M059J (cell line): ENCODE data around the gene IL15. TPM values are rescaled to one million over a fixed set of nuclear protein-coding genes. Genes with fewer than 3 reads are reported as not detected.

Source experiments
- DNase-seq: peaks from one replicate; pipeline ENCODE4 v3.0.0-alpha.2; 2012; ENCODE audit warnings: low read depth
- total RNA-seq: library from RNA; depleted of rRNA; stranded (reverse); fragments of >200 nt; shearing (Covaris generic); gene quantifications from 2 replicates; pipeline ENCODE4 v1.2.3, GENCODE V29; 2014

The IL15 gene
- total RNA-seq, 1 experiment from 2014 or later, result 8.1 TPM

DNA sequence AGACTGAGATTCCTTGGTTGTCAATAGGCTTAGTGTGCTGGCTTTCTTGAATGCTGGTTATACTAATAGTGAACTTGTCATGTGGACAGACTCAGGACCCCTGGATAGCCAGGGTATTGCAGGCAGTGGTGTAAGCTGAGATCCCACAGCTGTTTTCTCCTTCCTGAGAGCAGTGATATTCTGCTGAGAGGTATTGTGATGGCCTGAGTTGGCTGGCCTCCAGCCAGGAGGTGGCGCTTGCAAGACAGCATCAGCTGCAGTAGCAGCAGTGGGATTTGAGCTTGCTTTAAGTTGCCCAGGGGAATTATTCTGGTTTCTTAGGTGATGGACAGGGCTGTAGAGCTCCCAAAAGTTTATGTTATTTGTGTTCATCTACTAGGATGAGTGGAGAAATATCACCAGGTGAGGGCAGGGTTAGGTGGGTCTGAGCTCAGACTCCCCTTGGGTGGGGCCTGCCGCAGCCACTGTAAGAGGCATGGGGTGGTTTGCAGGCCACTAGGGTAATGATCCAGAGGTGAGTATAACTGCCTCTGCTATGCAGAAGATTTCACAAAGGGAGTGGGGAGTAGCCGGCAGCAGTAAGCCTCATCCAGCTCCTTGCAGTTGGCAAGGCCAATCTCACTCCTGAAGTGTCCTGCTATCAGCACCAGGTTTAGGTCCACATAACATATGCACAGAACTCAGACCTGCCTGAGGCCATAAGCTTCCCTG lies 66.2 kb downstream of the IL15 start:
- peak; percentile 19 for DNase-seq

DNA sequence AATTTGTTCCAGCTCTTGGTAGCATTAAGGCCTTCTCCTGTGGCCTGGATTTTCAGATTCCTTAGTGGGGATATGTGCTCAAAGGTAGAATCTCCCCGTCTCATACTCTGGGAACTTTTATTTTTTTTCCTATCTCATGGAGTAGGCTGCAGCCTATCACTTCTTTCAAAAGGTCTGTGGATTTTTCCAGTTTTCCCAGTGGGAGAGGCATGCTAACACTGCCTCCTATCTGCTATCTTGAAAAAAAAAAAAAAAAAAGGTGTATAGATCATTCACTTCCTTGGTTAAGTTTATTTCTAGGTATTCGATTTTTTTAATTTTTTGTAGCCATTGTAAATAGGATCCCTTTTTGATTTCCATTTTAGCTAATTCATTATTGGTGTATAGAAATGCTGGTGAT lies 67.1 kb downstream of the IL15 start:
- DNase-seq, result no peak

- DNase-seq, result no peak
These were observed 68.8 kb downstream of the IL15 start for GRCh38 chr4:141705048-141705746.

- peak; percentile 17 for DNase-seq
These were observed 69.5 kb downstream of the IL15 start for GRCh38 chr4:141705747-141706377.

GRCh38 chr4:141706445-141706844 lies 70.1 kb downstream of the IL15 start:
- DNase-seq, result no peak

GRCh38 chr4:141711211-141711610 lies 74.8 kb downstream of the IL15 start:
- DNase-seq, result peak; percentile 7

DNA sequence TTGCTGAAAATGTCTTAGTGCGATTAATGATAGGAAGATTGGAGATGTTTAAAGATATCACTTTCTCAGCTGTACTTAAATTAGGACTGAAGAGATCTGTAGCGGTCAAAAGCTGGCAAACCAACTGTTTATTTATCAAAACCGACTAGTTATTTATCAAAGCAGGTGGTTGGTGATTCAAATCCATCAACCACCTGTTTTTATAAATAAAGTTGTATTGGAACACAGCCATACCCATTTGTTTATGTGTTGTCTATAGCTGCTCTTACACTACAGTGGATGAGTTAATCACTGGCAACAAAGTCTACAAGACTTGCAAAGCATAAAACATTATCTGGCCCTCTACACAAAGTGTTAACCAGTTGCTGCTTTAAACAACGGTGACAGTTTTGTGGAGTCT lies 76.8 kb downstream of the IL15 start:
- peak; percentile 75 for DNase-seq

DNA sequence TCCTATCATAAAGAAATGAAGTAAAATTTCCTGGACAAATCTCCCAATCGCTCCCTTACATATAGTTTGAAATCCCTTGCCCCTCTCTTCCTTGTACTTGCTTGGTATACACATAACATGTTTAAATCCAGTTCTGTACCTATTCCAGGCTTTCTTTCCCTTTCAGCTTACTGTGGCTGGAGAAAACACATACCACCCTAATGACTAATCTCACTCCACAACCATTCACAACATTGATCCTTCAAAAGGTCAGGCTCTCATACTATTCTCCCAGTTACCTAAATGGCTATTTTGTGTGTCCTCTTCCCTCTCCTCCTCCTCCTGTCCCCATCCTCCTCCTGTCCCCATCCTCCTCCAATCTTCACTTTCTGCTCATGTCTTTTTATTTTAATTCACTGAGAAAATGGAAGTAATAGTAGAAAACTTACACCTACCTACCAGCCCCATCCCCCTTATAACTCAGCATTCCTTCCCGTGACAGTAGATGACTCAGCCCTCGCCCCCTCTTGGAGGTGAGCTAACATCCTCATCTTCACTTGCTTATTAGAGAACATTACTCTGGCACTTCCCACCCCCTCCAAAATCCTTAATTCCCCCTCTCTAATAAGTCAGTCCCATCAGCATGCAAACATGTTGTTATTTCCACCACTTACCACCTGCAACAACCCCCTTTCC lies 77.5 kb downstream of the IL15 start:
- peak; percentile 76 for DNase-seq

DNA sequence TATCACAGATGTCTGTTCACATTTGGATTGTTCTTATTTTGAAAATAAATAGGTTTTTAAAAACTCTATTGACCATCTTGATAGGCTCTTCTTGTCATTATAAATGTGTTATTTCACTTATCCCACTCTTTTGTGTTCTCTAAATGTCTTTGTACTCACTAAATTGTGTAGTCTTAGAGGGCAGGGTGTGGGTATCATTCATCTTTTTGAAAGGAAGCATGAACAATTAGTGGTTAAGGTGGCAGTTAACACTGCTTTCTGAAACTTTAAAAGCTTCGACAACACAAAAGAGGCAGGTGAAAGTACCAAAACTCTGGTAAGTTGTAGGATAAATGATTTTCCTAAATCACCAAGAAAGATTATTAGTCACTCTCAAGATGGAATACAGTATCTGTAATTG lies 83.2 kb downstream of the IL15 start:
- DNase-seq, result no peak

- DNase-seq, result no peak
These were observed 84.8 kb downstream of the IL15 start for GRCh38 chr4:141721174-141721573.

DNA sequence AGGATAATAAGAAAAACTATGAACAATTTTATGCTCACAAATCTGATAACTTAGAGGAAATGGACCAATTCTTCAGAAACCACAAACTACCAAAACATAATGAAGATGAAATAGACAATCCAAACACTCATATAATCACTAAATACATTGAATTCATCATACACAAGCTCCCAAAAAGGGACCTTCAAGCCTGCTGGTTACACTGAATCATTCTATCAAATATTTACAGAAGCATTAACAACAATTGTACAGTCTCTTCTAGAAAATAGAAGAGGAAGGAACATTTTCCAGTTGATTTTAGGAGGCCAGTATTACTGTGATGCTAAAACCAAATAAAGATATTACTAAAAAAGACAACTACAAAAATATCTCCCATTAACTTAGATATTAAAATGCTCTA lies 88.3 kb downstream of the IL15 start:
- no peak for DNase-seq

DNA sequence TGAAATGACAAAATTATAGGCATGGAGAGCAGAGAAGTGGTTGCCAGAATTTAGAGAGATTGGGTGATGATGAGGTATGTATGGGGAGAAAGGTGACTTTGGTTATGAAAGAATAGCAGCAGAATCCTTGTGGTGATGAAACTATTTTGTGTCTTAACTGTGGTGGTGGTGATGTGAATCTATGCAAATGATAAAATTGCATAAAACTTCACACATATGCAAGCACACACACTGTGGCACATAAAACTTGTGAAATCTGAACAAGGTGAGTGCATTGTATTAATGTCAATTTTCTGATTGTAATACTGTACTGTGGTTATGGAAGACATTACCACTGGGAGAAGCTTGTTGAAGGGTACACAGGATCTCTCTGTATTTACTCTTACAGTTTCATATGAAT lies 91.0 kb downstream of the IL15 start:
- DNase-seq, result no peak

DNA sequence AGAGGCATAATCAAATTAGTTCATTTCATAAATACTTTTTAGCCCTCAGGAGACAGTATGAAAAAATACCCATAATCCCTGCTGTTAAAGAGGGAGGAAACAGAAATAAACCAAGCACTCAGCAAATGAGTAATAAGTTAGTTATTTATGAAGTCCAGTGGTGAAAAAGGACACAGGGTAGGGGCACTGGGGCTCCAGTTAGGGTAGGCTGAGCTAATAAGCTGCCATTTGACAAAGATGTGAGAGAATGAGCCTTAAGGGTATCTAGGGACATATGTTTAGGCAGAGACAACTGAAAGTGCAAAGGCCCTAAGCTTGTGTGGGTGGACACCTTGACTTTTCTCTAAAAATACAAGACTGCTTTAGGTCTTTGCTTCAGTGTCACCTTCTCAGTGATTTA lies 94.4 kb downstream of the IL15 start:
- peak; percentile 35 for DNase-seq

DNA sequence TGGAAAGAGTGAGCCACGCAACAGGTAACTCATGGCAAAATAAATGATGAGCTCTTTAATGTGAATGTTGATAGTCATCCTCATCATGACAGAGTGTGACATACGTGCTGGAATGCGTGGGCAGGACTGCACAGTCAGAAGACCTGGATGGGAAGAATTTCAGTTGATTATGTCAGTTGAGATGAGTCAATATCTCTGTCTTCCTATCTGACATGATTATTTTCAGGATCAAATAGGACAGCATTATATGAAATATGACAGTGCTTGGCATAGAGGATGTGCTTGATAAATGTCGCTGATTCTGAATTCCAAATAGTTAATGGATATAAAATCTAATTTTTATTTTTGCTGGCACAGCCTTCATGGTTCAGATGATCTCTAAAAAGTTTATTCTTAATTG lies 95.1 kb downstream of the IL15 start:
- DNase-seq, result no peak

DNA sequence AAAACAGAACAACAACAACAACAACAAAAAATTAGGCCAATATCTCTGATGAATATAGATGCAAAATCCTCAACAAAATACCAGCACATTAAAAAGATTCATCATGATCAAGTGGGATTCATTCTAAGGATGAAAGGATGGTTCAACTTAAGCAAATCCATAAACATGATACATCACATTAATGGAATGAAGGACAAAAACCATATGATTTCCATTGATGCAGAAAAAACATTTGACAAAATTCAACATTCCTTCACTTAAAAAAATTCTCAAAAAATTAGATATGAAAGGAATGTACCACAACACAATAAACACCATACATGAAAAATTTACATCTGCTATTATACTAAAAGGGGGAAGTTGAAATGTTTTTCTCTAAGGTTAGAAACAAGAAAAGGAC lies 103.3 kb downstream of the IL15 start:
- no peak for DNase-seq

DNA sequence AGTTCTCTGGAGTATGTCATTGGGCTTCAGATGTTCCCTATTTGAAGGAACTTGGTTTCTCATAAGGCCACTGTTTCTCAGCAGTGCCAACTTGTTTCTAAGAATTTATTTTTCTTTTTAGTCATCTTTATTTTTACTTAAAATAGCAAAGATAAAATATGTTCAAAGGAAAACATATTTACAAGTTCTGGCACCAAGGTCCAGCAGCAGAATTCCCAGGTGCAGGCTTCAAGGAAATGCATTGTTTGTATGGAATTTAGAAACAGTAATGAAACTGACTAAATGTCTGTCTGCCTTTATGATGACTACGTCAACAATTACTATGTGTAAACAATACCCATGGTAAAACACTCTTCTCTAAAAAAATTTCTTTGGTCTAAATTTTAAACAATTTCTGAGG lies 109.6 kb downstream of the IL15 start:
- no peak for DNase-seq

DNA sequence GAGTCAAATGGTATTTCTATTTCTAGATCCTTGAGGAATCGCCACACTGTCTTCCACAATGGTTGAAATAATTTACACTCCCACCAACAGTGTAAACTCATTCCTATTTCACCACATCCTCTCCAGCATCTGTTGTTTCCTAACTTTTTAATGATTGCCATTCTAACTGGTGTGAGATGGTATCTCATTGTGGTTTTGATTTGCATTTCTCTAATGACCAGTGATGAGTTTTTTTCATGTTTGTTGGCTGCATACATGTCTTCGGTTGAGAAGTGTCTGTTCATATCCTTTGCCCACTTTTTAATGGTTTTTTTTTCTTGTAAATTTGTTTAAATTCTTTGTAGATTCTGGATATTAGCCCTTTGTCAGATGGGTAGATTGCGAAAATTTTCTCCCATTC lies 115.4 kb downstream of the IL15 start:
- peak; percentile 14 for DNase-seq

- no peak for DNase-seq
These were observed 120.9 kb downstream of the IL15 start for GRCh38 chr4:141757287-141757686.

GRCh38 chr4:141759796-141760425 lies 123.5 kb downstream of the IL15 start:
- peak; percentile 47 for DNase-seq

DNA sequence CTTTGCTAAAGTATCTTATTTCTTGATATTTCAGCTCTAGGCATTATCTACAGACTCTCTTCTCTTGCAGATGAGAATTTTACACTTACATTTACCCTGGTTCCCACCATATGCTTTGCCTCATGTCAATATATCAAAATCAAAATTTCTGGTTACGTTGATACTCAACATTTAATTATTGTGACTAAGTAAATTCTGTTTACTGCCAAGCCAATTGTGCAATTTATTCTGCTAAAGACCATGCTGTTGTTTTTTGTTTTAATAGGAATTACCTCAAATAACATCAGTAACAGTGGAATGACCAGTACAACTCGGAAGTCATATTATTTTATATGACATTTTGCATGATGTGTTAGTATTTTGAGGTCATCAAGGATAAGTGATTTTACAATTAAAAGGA lies 125.5 kb downstream of the IL15 start:
- DNase-seq, result no peak

DNA sequence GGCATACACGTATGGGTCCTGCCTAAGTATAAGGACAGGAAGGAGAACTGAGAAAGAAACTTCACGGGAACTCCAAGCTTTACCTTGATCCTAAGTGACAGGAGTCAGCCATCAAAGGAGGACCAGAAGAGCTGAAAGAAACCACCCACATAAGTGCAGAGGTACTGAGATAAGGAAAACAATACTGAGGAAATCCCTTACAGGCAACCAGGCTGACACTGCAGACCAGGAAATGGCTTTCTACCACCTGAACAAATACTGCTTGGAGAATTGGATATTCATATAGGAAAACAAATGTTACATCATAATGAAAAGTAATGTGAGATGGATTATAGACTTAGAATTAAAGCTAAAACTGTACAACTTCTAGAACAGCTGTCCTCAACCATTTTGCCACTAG lies 127.0 kb downstream of the IL15 start:
- DNase-seq, result no peak

GRCh38 chr4:141768954-141769353 lies 132.6 kb downstream of the IL15 start:
- DNase-seq, result peak; percentile 7
